GM12891 (cell line): ENCODE results near the gene PDHB.

ENCODE experiments used
- POLR2A ChIP-seq: IDR thresholded peaks from 2 replicates; pipeline ENCODE4 v1.6.1; 2011; ENCODE audit warnings: low read depth, low read length, control low read depth
- POLR2AphosphoS5 ChIP-seq: IDR thresholded peaks from 2 replicates; pipeline ENCODE4 v1.6.1; 2011; ENCODE audit warnings: low read depth, low read length, control low read depth
- POU2F2 ChIP-seq: IDR thresholded peaks from 2 replicates; pipeline ENCODE4 v1.6.1; 2011; ENCODE audit warnings: low read depth, mild to moderate bottlenecking, control low read depth, low read length, moderate library complexity
- SPI1 ChIP-seq: IDR thresholded peaks from 2 replicates; pipeline ENCODE4 v1.6.1; 2011; ENCODE audit warnings: low read depth, low read length, control low read depth
- TAF1 ChIP-seq: IDR thresholded peaks from 2 replicates; pipeline ENCODE4 v1.6.1; 2011; ENCODE audit warnings: low read depth, low read length, control low read depth

- TF ChIP-seq TAF1 (no peak), POLR2AphosphoS5 (no peak), SPI1 (no peak), POLR2A (no peak), POU2F2 (no peak)
These were observed 41.4 kb upstream of the PDHB start for GRCh38 chr3:58474967-58475578.
